Stomach (tissue), 4 donors: ENCODE results near the gene SLC25A48.

Source experiments
- CTCF ChIP-seq, 7 experiments: fragments of 450-650 bp in 4 of 7; fragments of 200-600 bp in 3 of 7; sonication (generic) in 3 of 7; IDR thresholded peaks; one replicate each; pipeline ENCODE4 v1.5.1; 2016 to 2019; ENCODE audit warnings: antibody characterized with exemption in 7 of 7, control low read depth in 2 of 7, mild to moderate bottlenecking in 1 of 7
- EP300 ChIP-seq: sonication (generic); formaldehyde crosslinking; IDR thresholded peaks from one replicate; pipeline ENCODE4 v1.6.1; 2017; ENCODE audit warnings: antibody characterized with exemption
- POLR2A ChIP-seq, 4 donors: fragments of 450-650 bp; IDR thresholded peaks; one replicate each; pipeline ENCODE4 v1.6.1; 2016; ENCODE audit warnings: antibody characterized with exemption in 4 of 4, control low read depth in 2 of 4, mild to moderate bottlenecking in 1 of 4, moderate library complexity in 1 of 4
- POLR2AphosphoS5 ChIP-seq, 3 donors: sonication (generic); formaldehyde crosslinking; IDR thresholded peaks; one replicate each; pipeline ENCODE4 v1.6.1; 2016; ENCODE audit warnings: antibody characterized with exemption in 3 of 3

- TF ChIP-seq CTCF (IDR thresholded peaks at IDR 0.05), result no peak
- no peak for TF ChIP-seq POLR2AphosphoS5 (IDR thresholded peaks at IDR 0.05)
- no peak for TF ChIP-seq POLR2A (IDR thresholded peaks at IDR 0.05)
- TF ChIP-seq EP300, result no peak
Measured at GRCh38 chr5:135869935-135870334, 35.5 kb downstream of the SLC25A48 start.
